SK-N-SH (cell line): ENCODE measurements around the gene KRTAP4-5. TPM values are rescaled to one million over a fixed set of nuclear protein-coding genes. Genes with fewer than 3 reads are reported as not detected.
"Not testable (repeated sequence)": the region's sequence is repeated elsewhere in the genome, so short reads cannot be mapped to it uniquely, and the experiment has no call there.

ENCODE experiments used
- CTCF ChIA-PET: fragments of 300-600, 350-600 bp; formaldehyde crosslinking; extraction: SDS; loops from one replicate; lab custom pipeline; 2021; lab: Yijun Ruan, JAX
- POLR2A ChIA-PET: fragments of 350-600 bp; sonication (Branson Sonifier 250); formaldehyde crosslinking; extraction: SDS; loops from one replicate; lab custom pipeline; 2020; ENCODE audit warnings: antibody characterized with exemption, inconsistent platforms; lab: Yijun Ruan, JAX
- DNase-seq: peaks from one replicate; pipeline ENCODE4 v3.0.0; 2012
- H2AFZ ChIP-seq: fragments of 200-600 bp; sonication (generic); 2 replicates; pipeline ENCODE4 v1.8.1; 2016; ENCODE audit warnings: antibody characterized with exemption, mild to moderate bottlenecking, low read depth
- H3F3A ChIP-seq: fragments of 200-600 bp; sonication (generic); replicated peaks from 2 replicates; pipeline ENCODE3; 2016; ENCODE audit warnings: antibody characterized with exemption, mild to moderate bottlenecking; ENCODE audit not compliant: insufficient read depth
- H3K27ac ChIP-seq, 2 experiments: fragments of 200-500 bp in 1 of 2; fragments of 200-600 bp in 1 of 2; sonication (Bioruptor generic) in 1 of 2; sonication (generic), shearing (Covaris generic) in 1 of 2; 2 replicates each; pipeline versions ENCODE4 v1.5.1 to v1.6.1; 2014 to 2016; ENCODE audit warnings: low read depth in 2 of 2, inconsistent platforms in 1 of 2, low read length in 1 of 2, mild to moderate bottlenecking in 1 of 2, mixed read lengths in 1 of 2
- H3K27me3 ChIP-seq: fragments of 200-600 bp; sonication (generic), shearing (Covaris generic); 2 replicates; pipeline ENCODE4 v1.6.1; 2016; ENCODE audit warnings: mixed run types; ENCODE audit not compliant: insufficient read depth
- H3K36me3 ChIP-seq, 2 experiments: fragments of 200-500 bp in 1 of 2; fragments of 200-600 bp in 1 of 2; sonication (Bioruptor generic) in 1 of 2; sonication (generic) in 1 of 2; replicated peaks in 1 of 2; 2 replicates each; pipeline versions ENCODE3 to v1.5.1; 2014 to 2016; ENCODE audit warnings: low read length in 1 of 2, mild to moderate bottlenecking in 1 of 2; ENCODE audit not compliant: insufficient read depth in 2 of 2, control insufficient read depth in 1 of 2
- H3K4me1 ChIP-seq, 2 experiments: fragments of 200-500 bp in 1 of 2; fragments of 200-600 bp in 1 of 2; sonication (Bioruptor generic) in 1 of 2; sonication (generic), shearing (Covaris generic) in 1 of 2; 2 replicates each; pipeline versions ENCODE4 v1.5.1 to v1.6.1; 2014 to 2016; ENCODE audit warnings: low read depth in 1 of 2, low read length in 1 of 2, mixed run types in 1 of 2; ENCODE audit not compliant: insufficient read depth in 2 of 2, control insufficient read depth in 1 of 2
- H3K4me2 ChIP-seq: fragments of 200-600 bp; sonication (generic), shearing (Covaris generic); 2 replicates; pipeline ENCODE4 v1.6.1; 2017; ENCODE audit warnings: mixed run types
- H3K4me3 ChIP-seq, 2 experiments: fragments of 200-500 bp in 1 of 2; fragments of 200-600 bp in 1 of 2; sonication (Bioruptor generic) in 1 of 2; sonication (generic), shearing (Covaris generic) in 1 of 2; 2 replicates each; pipeline versions ENCODE4 v1.5.1 to v1.8.1; 2014 to 2016; ENCODE audit warnings: low read depth in 2 of 2, inconsistent platforms in 1 of 2, low read length in 1 of 2, mild to moderate bottlenecking in 1 of 2, mixed read lengths in 1 of 2, moderate library complexity in 1 of 2
- H3K79me2 ChIP-seq: fragments of 200-600 bp; sonication (generic); 2 replicates; pipeline ENCODE4 v1.8.1; 2017; ENCODE audit warnings: mild to moderate bottlenecking; ENCODE audit not compliant: insufficient read depth
- H3K9ac ChIP-seq: fragments of 200-600 bp; sonication (generic); 2 replicates; pipeline ENCODE4 v1.6.1; 2017; ENCODE audit warnings: mixed run types
- H3K9me2 ChIP-seq: fragments of 200-600 bp; sonication (generic); 2 replicates; pipeline ENCODE4 v1.6.1; 2017; ENCODE audit warnings: mixed run types
- H3K9me3 ChIP-seq: fragments of 200-600 bp; sonication (generic); 2 replicates; pipeline ENCODE4 v1.6.1; 2017; ENCODE audit warnings: mixed run types, mild to moderate bottlenecking, moderate library complexity
- H4K20me1 ChIP-seq: fragments of 200-600 bp; sonication (generic); 2 replicates; pipeline ENCODE4 v1.6.1; 2017; ENCODE audit warnings: mild to moderate bottlenecking, mixed run types; ENCODE audit not compliant: insufficient read depth
- FOXJ3 ChIP-seq: sonication (generic); formaldehyde crosslinking; IDR thresholded peaks from 2 replicates; pipeline ENCODE4 v1.5.1; 2020; ENCODE audit warnings: mild to moderate bottlenecking, missing genetic modification reagents
- NRF1 ChIP-seq: IDR thresholded peaks from 2 replicates; pipeline ENCODE4 v1.6.1; 2012; ENCODE audit warnings: low read depth, mild to moderate bottlenecking, low read length
- POLR2AphosphoS5 ChIP-seq: IDR thresholded peaks from 2 replicates; pipeline ENCODE4 v1.6.1; 2012; ENCODE audit warnings: low read depth, low read length
- RAD21 ChIP-seq: IDR thresholded peaks from 2 replicates; pipeline ENCODE4 v1.6.1; 2012; ENCODE audit warnings: mild to moderate bottlenecking, low read length
- RCOR1 ChIP-seq: fragments of 150-350 bp; IDR thresholded peaks from 2 replicates; pipeline ENCODE4 v1.6.1; 2017; ENCODE audit warnings: antibody characterized with exemption, low read length
- RXRA ChIP-seq: IDR thresholded peaks from 2 replicates; pipeline ENCODE4 v1.4.0; 2012; ENCODE audit warnings: low read depth, mild to moderate bottlenecking, borderline replicate concordance
- SMC3 ChIP-seq: IDR thresholded peaks from 2 replicates; pipeline ENCODE4 v1.6.1; 2012; ENCODE audit warnings: low read depth, low read length, improper control_type of control experiment
- TEAD4 ChIP-seq: IDR thresholded peaks from 2 replicates; pipeline ENCODE4 v1.4.0; 2012; ENCODE audit warnings: mild to moderate bottlenecking, borderline replicate concordance; ENCODE audit not compliant: insufficient read depth
- WGBS: methylation state at CpG from one replicate; pipeline ENCODE4 v1.1.6; 2017; ENCODE audit warnings: low lambda C conversion rate; 5-methylcytosine and 5-hydroxymethylcytosine counted together
- polyA plus RNA-seq, 3 experiments: library from polyadenylated mRNA; depleted of rRNA; stranded (reverse); fragments of >200 nt; gene quantifications; 2 replicates each; pipeline ENCODE4 v1.2.3, GENCODE V29; 2012
- TF ChIP-seq, protein P1 (sequence below): IDR thresholded peaks from 2 replicates; pipeline ENCODE4 v1.4.0; 2012; ENCODE audit warnings: low read depth
- TF ChIP-seq, protein P2 (sequence below): IDR thresholded peaks from 2 replicates; pipeline ENCODE4 v1.4.0; 2012; ENCODE audit warnings: low read depth, borderline replicate concordance
- TF ChIP-seq, protein P3 (sequence below): fragments of 200-600 bp; sonication (generic); IDR thresholded peaks from 2 replicates; pipeline ENCODE4 v1.6.1; 2017; ENCODE audit warnings: antibody characterized with exemption, mild to moderate bottlenecking, moderate library complexity

Gene KRTAP4-5
- polyA plus RNA-seq, 1 of the 3 experiments (the other 2 are of a cell fraction), result not detected

GRCh38 chr17:41160648-41161047 is 11.0 kb upstream of the KRTAP4-5 start, which contains the start of gene KRTAP4-4:
KRTAP4-4 (minus strand) TSS chr17:41160748; CDS start chr17:41160691, 57 bp downstream.
- ChIA-PET POLR2A (interaction anchor here (0.5 kb wide), 1 partner anchor 512 kb away, joined by 3 read pairs; no protein-coding TSS in a partner anchor), CTCF (no interaction called here)
- Histone ChIP-seq H3K9me3 (no peaks in the 10 kb centered on the region), H3F3A (no peaks in the 10 kb centered on the region), H4K20me1 (no peaks in the 10 kb centered on the region), H3K36me3 (no peaks in the 10 kb centered on the region), H3K27me3 (peaks cover 4% of the 10 kb centered on the region; the same call in 1 of the 2 replicates), H3K79me2 (no peaks in the 10 kb centered on the region), H3K4me2 (no peak within 1 kb of the TSS), H3K4me3 (no peak within 1 kb of the TSS), H3K4me1 (no peaks in the 10 kb centered on the region), H3K9me2 (no peaks in the 10 kb centered on the region), H3K9ac (no peak within 1 kb of the TSS), H3K27ac (no peak within 1 kb of the TSS), H2AFZ (no peak within 1 kb of the TSS)
- WGBS, result 31% methylated on average over 1 of the region's 1 CpG
- no peak for TF ChIP-seq RAD21
- TF ChIP-seq, protein P1, sequence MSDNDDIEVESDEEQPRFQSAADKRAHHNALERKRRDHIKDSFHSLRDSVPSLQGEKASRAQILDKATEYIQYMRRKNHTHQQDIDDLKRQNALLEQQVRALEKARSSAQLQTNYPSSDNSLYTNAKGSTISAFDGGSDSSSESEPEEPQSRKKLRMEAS, result no peak
- TF ChIP-seq, protein P2, sequence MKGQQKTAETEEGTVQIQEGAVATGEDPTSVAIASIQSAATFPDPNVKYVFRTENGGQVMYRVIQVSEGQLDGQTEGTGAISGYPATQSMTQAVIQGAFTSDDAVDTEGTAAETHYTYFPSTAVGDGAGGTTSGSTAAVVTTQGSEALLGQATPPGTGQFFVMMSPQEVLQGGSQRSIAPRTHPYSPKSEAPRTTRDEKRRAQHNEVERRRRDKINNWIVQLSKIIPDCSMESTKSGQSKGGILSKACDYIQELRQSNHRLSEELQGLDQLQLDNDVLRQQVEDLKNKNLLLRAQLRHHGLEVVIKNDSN, result no peak
- TF ChIP-seq, protein P3, sequence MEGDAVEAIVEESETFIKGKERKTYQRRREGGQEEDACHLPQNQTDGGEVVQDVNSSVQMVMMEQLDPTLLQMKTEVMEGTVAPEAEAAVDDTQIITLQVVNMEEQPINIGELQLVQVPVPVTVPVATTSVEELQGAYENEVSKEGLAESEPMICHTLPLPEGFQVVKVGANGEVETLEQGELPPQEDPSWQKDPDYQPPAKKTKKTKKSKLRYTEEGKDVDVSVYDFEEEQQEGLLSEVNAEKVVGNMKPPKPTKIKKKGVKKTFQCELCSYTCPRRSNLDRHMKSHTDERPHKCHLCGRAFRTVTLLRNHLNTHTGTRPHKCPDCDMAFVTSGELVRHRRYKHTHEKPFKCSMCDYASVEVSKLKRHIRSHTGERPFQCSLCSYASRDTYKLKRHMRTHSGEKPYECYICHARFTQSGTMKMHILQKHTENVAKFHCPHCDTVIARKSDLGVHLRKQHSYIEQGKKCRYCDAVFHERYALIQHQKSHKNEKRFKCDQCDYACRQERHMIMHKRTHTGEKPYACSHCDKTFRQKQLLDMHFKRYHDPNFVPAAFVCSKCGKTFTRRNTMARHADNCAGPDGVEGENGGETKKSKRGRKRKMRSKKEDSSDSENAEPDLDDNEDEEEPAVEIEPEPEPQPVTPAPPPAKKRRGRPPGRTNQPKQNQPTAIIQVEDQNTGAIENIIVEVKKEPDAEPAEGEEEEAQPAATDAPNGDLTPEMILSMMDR, result no peak
- no peak for TF ChIP-seq FOXJ3 (CRISPR knock-in tag)
- no peak for TF ChIP-seq NRF1
- TF ChIP-seq RXRA, result no peak
- no peak for TF ChIP-seq RCOR1
- no peak for TF ChIP-seq SMC3
- no peak for TF ChIP-seq POLR2AphosphoS5
- TF ChIP-seq TEAD4, result no peak
- DNase-seq, result no peak

GRCh38 chr17:41160190-41160589 is 10.6 kb upstream of the KRTAP4-5 start:
- H4K20me1 ChIP-seq, H2AFZ ChIP-seq, H3K4me1 ChIP-seq, H3K4me3 ChIP-seq, H3K79me2 ChIP-seq, DNase-seq, H3K9ac ChIP-seq, H3K36me3 ChIP-seq, H3K27me3 ChIP-seq, H3F3A ChIP-seq, H3K9me2 ChIP-seq, H3K9me3 ChIP-seq, CTCF ChIA-PET, H3K27ac ChIP-seq, H3K4me2 ChIP-seq, POLR2A ChIA-PET: not testable (repeated sequence)
- no CpG with 5 or more reads among the region's 3 CpGs for WGBS
